OCI-LY3 (cell line): Measurements from ENCODE around the gene RUSC2.

Source experiments
- CTCF ChIP-seq: fragments of 200-600, 300-600 bp; sonication (generic); IDR thresholded peaks from 2 replicates; pipeline ENCODE4 v1.5.1; 2014; ENCODE audit warnings: antibody characterized with exemption, low read length, low read depth
- EZH2phosphoT487 ChIP-seq: fragments of 200-600 bp; shearing (Covaris generic); IDR thresholded peaks from 2 replicates; pipeline ENCODE4 v1.6.1; 2018; ENCODE audit warnings: antibody characterized with exemption, mixed run types, low read depth

GRCh38 chr9:35470340-35470739 lies 19.6 kb upstream of the RUSC2 start:
- no peak for TF ChIP-seq CTCF
- TF ChIP-seq EZH2phosphoT487 = no peak
